Measurements from ENCODE around the gene PRRX1.

GRCh38 chr1:170716835-170717429 lies 53.0 kb downstream of the PRRX1 start:
- TF ChIP-seq CTCF (conservative IDR thresholded peaks at IDR 0.05; ENCODE audit: low read depth, low read length) (no peak), EZH2 (IDR thresholded peaks at IDR 0.05; ENCODE audit: borderline replicate concordance, low read depth, low read length, poor library complexity, severe bottlenecking) (no peak)
